Activated B cell treated with CpG ODN at 0.5 μM for 24 hours (primary cell): ENCODE results near the gene RAB8A. TPM values are rescaled to one million over a fixed set of nuclear protein-coding genes. Genes with fewer than 3 reads are reported as not detected.

ENCODE experiments used
- ATAC-seq: fragments of 200-7000 bp; cut with Tn5 transposase; one replicate; pipeline ENCODE4 v1.10.0; 2021; ENCODE audit warnings: low read depth, mild to moderate bottlenecking, moderate library complexity
- CTCF ChIA-PET: fragments of 350-600 bp; sonication (Branson Sonifier 250); formaldehyde crosslinking; loops from one replicate; lab custom pipeline; 2021; ENCODE audit warnings: antibody characterized with exemption; lab: Charles Lee
- POLR2A ChIA-PET: fragments of 350-600 bp; sonication (Branson Sonifier 250); formaldehyde crosslinking; loops from one replicate; lab custom pipeline; 2021; ENCODE audit warnings: antibody characterized with exemption; lab: Charles Lee
- DNase-seq: peaks from one replicate; pipeline ENCODE4 v3.0.0; 2022
- H3K27ac Mint-ChIP-seq: one replicate; pipeline ENCODE4 v1.8.0; 2020; ENCODE audit warnings: mixed read lengths
- H3K27me3 Mint-ChIP-seq: one replicate; pipeline ENCODE4 v1.8.0; 2021; ENCODE audit warnings: mixed read lengths
- H3K36me3 Mint-ChIP-seq: one replicate; pipeline ENCODE4 v1.8.0; 2021; ENCODE audit warnings: low read depth, mixed read lengths
- H3K4me1 Mint-ChIP-seq: one replicate; pipeline ENCODE4 v1.8.0; 2021; ENCODE audit warnings: mixed read lengths
- H3K4me3 Mint-ChIP-seq: one replicate; pipeline ENCODE4 v1.8.0; 2020; ENCODE audit warnings: mild to moderate bottlenecking, mixed read lengths
- H3K9me3 Mint-ChIP-seq: one replicate; pipeline ENCODE4 v1.8.0; 2020; ENCODE audit warnings: mixed read lengths
- intact Hi-C: fragments of 100-400 bp; cut with micrococcal nuclease; formaldehyde crosslinking; loops from one replicate; pipeline ENCODE4 v1.15.1; 2024
- total RNA-seq: library from RNA; stranded (reverse); gene quantifications from 2 replicates; pipeline ENCODE4 v1.2.3, GENCODE V29; 2022
- TF ChIP-seq, protein P1 (sequence below): fragments of 200-600 bp; IDR thresholded peaks from one replicate; pipeline ENCODE4 v1.8.0; 2022; ENCODE audit warnings: antibody characterized with exemption, mild to moderate bottlenecking

Gene RAB8A
- total RNA-seq, 1 donor from 2014 or later, result 157 TPM

DNA sequence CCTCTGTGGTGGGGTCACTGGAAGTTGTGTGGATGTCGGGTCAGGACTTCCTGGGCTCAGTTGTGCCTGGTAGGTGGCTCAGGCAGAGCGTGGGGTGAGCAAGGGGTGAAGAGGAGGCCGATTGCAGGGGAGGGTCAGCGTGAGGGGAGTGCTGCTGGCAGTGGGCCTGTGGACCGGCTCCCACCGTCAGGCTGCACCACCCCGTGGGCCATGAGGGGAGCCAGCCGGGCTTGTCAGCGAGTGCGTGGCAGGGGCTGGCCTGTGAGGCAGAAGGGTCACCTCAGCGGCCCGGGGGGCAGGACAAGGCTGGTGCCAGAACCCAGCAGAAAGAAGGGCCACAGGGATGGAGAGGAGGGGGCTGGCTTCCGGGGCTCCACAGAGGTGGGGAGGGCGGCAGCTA is 13.3 kb downstream of the RAB8A start:
- ChIA-PET CTCF (no interaction called here), POLR2A (interaction anchor here (1.7 kb wide), 1 partner anchor 10 kb away, joined by 5 read pairs; no protein-coding TSS in a partner anchor)
- intact Hi-C loops, result no loop called here
- no peak for ATAC-seq
- Mint-ChIP-seq H3K27me3 (no peaks in the 10 kb centered on the region), H3K9me3 (no peaks in the 10 kb centered on the region), H3K4me1 (peaks cover 23% of the 10 kb centered on the region), H3K4me3 (no peak overlapping the region), H3K36me3 (peaks cover 89% of the 10 kb centered on the region), H3K27ac (no peak overlapping the region)
- DNase-seq, result no peak
- TF ChIP-seq, protein P1, sequence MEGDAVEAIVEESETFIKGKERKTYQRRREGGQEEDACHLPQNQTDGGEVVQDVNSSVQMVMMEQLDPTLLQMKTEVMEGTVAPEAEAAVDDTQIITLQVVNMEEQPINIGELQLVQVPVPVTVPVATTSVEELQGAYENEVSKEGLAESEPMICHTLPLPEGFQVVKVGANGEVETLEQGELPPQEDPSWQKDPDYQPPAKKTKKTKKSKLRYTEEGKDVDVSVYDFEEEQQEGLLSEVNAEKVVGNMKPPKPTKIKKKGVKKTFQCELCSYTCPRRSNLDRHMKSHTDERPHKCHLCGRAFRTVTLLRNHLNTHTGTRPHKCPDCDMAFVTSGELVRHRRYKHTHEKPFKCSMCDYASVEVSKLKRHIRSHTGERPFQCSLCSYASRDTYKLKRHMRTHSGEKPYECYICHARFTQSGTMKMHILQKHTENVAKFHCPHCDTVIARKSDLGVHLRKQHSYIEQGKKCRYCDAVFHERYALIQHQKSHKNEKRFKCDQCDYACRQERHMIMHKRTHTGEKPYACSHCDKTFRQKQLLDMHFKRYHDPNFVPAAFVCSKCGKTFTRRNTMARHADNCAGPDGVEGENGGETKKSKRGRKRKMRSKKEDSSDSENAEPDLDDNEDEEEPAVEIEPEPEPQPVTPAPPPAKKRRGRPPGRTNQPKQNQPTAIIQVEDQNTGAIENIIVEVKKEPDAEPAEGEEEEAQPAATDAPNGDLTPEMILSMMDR, result no peak

- ATAC-seq (no peak), DNase-seq (no peak)
- TF ChIP-seq, protein P1, result no peak
- CTCF ChIA-PET, result no interaction called here
- Mint-ChIP-seq H3K4me1 (peaks cover 15% of the 10 kb centered on the region), H3K4me3 (no peak overlapping the region), H3K27ac (no peak overlapping the region), H3K27me3 (no peaks in the 10 kb centered on the region), H3K9me3 (no peaks in the 10 kb centered on the region), H3K36me3 (peaks cover 94% of the 10 kb centered on the region)
- POLR2A ChIA-PET, result interaction anchor here (0.7 to 1.7 kb wide), 3 partner anchors 9 to 256 kb away, joined by 3 to 5 read pairs (median 3); partner anchors contain the start of gene HSH2D
- intact Hi-C loops, result no loop called here
Measured at GRCh38 chr19:16125737-16126495, 14.2 kb downstream of the RAB8A start.

DNA sequence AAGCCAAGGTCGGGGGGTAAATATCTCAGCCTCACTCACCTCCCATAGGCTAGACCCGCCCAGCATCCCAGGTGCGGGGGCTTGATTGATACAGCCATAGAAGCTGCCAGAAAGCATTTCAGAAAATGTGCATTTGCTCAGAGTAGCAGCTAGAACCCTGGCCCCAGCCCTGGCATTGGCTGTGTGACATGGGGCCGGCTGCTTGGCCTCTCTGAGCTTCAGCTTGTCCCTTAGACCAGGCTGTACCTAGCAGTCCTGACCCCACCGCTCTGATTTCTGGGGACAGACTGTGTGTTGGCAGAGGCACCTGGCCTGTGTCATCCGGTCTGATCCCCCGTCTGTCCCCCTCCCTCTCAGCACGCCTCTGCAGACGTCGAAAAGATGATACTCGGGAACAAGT is 15.4 kb downstream of the RAB8A start:
- TF ChIP-seq, protein P1, result no peak
- H3K4me1 Mint-ChIP-seq, result peaks cover 3% of the 10 kb centered on the region
- ChIA-PET POLR2A (interaction anchor here (0.7 kb wide), 1 partner anchor 255 kb away, joined by 3 read pairs; no protein-coding TSS in a partner anchor), CTCF (interaction anchor here (0.9 kb wide), 1 partner anchor 9 kb away, joined by 3 read pairs; no protein-coding TSS in a partner anchor)
- H3K4me3 Mint-ChIP-seq, result no peak overlapping the region
- no peaks in the 10 kb centered on the region for H3K27me3 Mint-ChIP-seq
- no peak for ATAC-seq
- intact Hi-C loops, result no loop called here
- DNase-seq, result no peak
- H3K36me3 Mint-ChIP-seq, result peaks cover 95% of the 10 kb centered on the region
- peaks cover 2% of the 10 kb centered on the region for H3K9me3 Mint-ChIP-seq
- no peak overlapping the region for H3K27ac Mint-ChIP-seq

DNA sequence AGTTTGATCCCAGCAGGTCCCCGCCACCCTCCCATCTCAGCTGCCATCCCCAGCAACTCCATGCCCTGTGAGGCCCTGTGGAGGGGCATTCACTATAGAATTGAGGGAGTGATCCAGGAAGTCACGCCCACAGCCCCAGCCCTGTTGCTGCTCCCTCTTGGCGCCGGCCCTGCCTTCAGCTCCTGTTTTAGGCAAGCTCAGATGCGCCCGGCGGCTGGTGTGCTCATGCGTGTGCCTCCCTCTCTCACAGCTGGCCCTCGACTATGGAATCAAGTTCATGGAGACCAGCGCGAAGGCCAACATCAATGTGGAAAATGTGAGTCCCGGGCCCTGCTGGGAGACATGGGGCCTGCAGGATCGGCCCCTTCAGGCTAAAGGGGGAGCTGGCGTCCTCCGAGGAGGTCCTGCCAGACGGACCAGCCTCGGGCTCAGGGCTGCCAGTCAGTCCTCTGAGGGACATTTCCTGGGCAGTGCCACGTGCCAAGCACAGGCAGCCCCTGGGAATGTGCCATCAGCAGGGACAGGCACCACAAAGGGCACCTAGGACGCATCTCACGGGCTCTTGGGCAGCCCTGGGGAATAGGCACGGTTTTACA is 16.2 kb downstream of the RAB8A start:
- peaks cover 3% of the 10 kb centered on the region for H3K4me1 Mint-ChIP-seq
- peaks cover 2% of the 10 kb centered on the region for H3K9me3 Mint-ChIP-seq
- no peaks in the 10 kb centered on the region for H3K27me3 Mint-ChIP-seq
- POLR2A ChIA-PET, result no interaction called here
- DNase-seq, result no peak
- H3K4me3 Mint-ChIP-seq, result no peak overlapping the region
- peaks cover 95% of the 10 kb centered on the region for H3K36me3 Mint-ChIP-seq
- CTCF ChIA-PET, result interaction anchor here (0.9 kb wide), 1 partner anchor 10 kb away, joined by 3 read pairs; no protein-coding TSS in a partner anchor
- ATAC-seq, result no peak
- no peak overlapping the region for H3K27ac Mint-ChIP-seq
- intact Hi-C loops, result no loop called here
- TF ChIP-seq, protein P1, result no peak

DNA sequence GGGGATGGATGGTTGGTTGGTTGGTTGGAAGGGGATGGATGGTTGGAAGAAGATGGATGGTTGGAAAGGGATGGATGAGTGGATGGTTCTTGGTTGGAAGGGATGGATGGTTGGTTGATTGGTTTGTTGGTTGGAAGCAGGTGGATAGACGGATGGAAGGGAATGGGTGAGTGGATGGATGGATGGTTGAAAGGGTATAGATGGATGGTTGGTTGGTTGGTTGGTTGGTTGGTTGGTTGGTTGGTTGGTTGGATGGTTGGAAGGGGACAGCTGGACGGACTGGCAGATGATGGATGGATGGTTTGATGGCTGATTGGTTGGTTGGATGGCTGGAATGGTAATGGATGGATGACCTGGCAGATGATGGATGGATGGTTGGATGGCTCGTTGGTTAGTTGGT is 20.0 kb downstream of the RAB8A start:
- intact Hi-C loops, result no loop called here
- DNase-seq, result no peak
- CTCF ChIA-PET, result no interaction called here
- no peak for ATAC-seq
- H3K9me3 Mint-ChIP-seq, result peaks cover 2% of the 10 kb centered on the region
- H3K4me3 Mint-ChIP-seq, result no peak overlapping the region
- H3K27me3 Mint-ChIP-seq, result no peaks in the 10 kb centered on the region
- peaks cover 79% of the 10 kb centered on the region for H3K36me3 Mint-ChIP-seq
- POLR2A ChIA-PET, result interaction anchor here (5.4 kb wide), 1 partner anchor 12 kb away, joined by 37 read pairs; no protein-coding TSS in a partner anchor
- TF ChIP-seq, protein P1, result no peak
- no peak overlapping the region for H3K27ac Mint-ChIP-seq
- peaks cover 19% of the 10 kb centered on the region for H3K4me1 Mint-ChIP-seq
